Measurements from ENCODE around the gene PHYH.

DNA sequence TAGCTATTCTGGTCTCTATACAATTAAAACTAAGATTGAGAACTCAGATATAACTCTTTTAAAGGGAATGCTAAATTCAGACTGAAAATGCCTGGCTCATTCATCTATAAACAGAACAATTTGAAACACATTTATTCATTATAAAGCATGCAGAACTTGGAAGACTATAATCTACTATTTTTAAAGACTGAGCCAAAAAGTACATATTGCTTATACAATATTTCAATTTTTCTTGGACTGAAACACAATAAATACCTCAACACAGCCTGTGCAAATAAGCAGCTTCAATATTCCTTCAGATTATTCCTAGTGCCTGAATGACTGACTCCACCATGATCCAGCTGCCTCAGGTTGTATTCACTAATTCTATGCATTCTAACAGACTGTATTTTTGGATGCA is 15.5 kb upstream of the PHYH start:
- TF ChIP-seq, protein P1, sequence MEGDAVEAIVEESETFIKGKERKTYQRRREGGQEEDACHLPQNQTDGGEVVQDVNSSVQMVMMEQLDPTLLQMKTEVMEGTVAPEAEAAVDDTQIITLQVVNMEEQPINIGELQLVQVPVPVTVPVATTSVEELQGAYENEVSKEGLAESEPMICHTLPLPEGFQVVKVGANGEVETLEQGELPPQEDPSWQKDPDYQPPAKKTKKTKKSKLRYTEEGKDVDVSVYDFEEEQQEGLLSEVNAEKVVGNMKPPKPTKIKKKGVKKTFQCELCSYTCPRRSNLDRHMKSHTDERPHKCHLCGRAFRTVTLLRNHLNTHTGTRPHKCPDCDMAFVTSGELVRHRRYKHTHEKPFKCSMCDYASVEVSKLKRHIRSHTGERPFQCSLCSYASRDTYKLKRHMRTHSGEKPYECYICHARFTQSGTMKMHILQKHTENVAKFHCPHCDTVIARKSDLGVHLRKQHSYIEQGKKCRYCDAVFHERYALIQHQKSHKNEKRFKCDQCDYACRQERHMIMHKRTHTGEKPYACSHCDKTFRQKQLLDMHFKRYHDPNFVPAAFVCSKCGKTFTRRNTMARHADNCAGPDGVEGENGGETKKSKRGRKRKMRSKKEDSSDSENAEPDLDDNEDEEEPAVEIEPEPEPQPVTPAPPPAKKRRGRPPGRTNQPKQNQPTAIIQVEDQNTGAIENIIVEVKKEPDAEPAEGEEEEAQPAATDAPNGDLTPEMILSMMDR (conservative IDR thresholded peaks at IDR 0.05; ENCODE audit: low read length): no peak
- TF ChIP-seq EZH2phosphoT487 (IDR thresholded peaks at IDR 0.05; ENCODE audit: borderline replicate concordance, low read depth, low read length): no peak

Measured in OCI-LY7 (cell line).